Measurements from ENCODE around the gene VSTM4.

DNA sequence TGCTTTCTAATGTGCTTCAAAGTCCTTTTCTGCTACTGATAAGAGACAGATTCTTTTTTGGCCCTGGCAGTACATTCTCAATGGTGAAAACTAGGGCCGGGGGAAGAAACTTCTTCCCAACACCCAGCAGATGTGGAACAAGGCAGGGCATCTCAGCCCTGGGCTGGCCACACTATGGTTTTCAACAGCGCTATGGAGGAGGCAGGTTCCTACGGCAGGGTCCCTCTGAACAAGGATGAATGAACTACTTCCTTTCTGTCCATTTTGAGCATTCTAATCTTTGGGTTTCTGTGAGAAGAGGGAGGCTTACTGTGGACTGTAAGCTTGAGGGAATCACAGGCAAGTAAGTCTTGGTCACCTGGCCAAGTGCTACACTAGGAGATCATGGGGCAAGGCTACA, 78.7 kb downstream of the VSTM4 start:
- TF ChIP-seq, protein P1, sequence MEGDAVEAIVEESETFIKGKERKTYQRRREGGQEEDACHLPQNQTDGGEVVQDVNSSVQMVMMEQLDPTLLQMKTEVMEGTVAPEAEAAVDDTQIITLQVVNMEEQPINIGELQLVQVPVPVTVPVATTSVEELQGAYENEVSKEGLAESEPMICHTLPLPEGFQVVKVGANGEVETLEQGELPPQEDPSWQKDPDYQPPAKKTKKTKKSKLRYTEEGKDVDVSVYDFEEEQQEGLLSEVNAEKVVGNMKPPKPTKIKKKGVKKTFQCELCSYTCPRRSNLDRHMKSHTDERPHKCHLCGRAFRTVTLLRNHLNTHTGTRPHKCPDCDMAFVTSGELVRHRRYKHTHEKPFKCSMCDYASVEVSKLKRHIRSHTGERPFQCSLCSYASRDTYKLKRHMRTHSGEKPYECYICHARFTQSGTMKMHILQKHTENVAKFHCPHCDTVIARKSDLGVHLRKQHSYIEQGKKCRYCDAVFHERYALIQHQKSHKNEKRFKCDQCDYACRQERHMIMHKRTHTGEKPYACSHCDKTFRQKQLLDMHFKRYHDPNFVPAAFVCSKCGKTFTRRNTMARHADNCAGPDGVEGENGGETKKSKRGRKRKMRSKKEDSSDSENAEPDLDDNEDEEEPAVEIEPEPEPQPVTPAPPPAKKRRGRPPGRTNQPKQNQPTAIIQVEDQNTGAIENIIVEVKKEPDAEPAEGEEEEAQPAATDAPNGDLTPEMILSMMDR (conservative IDR thresholded peaks at IDR 0.05; ENCODE audit: low read length), result no peak
- no peak for TF ChIP-seq EZH2phosphoT487 (IDR thresholded peaks at IDR 0.05; ENCODE audit: borderline replicate concordance, low read depth, low read length)
